ENCODE measurements around the gene AMPH.

Gene AMPH

DNA sequence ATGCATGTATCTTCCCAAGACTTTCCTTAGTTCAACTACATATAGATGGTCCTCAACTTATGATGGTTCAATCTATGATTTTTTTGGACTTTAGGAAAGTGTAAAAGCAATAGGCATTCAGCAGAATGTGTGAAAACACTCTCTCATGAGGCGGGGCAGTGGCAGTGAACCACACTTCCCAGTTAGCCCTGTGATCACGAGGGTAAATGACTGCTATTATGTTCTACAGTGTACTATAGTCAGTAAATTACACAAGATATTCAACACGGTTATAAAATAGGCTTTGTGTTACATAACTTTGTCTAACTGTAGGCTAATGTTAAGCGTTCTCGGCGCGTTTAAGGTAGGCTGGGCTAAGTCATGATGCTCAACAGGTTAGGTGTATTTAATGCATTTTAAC is 169.3 kb downstream of the AMPH start:
- TF ChIP-seq, protein P1, sequence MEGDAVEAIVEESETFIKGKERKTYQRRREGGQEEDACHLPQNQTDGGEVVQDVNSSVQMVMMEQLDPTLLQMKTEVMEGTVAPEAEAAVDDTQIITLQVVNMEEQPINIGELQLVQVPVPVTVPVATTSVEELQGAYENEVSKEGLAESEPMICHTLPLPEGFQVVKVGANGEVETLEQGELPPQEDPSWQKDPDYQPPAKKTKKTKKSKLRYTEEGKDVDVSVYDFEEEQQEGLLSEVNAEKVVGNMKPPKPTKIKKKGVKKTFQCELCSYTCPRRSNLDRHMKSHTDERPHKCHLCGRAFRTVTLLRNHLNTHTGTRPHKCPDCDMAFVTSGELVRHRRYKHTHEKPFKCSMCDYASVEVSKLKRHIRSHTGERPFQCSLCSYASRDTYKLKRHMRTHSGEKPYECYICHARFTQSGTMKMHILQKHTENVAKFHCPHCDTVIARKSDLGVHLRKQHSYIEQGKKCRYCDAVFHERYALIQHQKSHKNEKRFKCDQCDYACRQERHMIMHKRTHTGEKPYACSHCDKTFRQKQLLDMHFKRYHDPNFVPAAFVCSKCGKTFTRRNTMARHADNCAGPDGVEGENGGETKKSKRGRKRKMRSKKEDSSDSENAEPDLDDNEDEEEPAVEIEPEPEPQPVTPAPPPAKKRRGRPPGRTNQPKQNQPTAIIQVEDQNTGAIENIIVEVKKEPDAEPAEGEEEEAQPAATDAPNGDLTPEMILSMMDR (IDR thresholded peaks at IDR 0.05; ENCODE audit: low read depth, low read length), result no peak
- no peak overlapping the region for H3K4me3 ChIP-seq (replicated peaks in 1 of 2; ENCODE audit: low read depth in 2 of 2, low read length in 2 of 2)
- DNase-seq (ENCODE audit: low read depth in 2 of 2), result no peak

DNA sequence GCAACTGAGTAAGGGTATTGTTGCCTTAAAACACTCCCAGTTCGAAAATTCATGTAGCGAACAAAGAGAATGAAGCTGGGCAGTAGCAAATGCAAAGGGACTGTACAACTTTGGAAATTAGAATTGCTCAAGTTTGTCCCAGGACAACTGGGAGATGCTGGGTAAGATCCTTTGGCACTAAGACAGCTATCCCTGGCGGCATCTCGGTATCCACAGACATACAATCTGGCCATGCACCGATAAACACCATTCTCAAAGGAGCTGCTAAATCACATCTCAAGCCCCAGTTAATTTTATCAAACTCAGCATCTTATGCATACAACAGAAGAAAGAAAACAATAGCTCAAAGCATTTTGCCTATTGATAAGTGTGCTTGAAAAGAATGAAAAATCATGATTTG is 177.3 kb downstream of the AMPH start:
- TF ChIP-seq, protein P1 (IDR thresholded peaks at IDR 0.05; ENCODE audit: low read depth, low read length), result no peak
- no peak overlapping the region for H3K4me3 ChIP-seq (replicated peaks in 1 of 2; ENCODE audit: low read depth in 2 of 2, low read length in 2 of 2)
- DNase-seq (ENCODE audit: low read depth in 2 of 2), result no peak

DNA sequence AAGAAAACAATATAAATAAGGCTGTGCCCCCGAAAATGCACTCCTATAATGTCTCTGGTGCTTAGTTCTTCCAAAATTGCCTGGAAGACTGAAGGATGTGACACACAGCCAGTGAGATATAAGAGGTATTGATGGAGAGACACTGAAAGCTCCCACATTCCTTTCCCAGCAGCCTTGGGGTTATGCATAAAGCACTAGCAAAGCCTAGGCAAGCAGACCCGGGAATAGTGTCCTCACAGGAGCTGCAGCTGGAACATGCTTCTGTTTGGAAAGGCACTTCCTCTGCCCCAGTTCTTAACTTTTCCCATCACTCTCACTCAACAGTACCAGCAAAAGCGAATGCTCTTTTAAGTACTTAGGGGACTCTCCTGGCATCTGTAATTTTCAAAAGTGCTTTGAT is 178.0 kb downstream of the AMPH start:
- TF ChIP-seq, protein P1 (IDR thresholded peaks at IDR 0.05; ENCODE audit: low read depth, low read length), result no peak
- DNase-seq (ENCODE audit: low read depth in 2 of 2), result no peak
- no peak overlapping the region for H3K4me3 ChIP-seq (replicated peaks in 1 of 2; ENCODE audit: low read depth in 2 of 2, low read length in 2 of 2)

DNA sequence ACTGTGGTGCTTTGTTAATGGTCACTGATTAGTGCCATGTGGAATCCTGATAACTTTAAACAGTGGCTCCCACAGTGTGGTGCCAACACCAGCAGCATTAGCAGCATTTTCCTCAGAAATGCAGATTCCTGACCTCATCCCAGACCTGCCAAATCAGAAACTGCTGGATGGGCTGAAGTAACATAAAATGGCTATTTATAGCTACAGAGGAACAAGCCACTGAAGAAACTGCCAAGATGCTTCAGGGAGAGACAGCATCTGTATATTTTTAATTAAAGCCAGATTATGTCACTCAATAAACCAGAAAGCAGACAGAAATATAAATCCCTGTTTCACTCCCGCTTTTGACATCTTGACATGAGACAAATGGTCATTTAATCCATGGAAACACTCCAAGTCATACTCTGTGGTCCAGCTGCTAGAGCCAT is 178.5 kb downstream of the AMPH start:
- peak in 1 of 2 donors; percentile 8 for DNase-seq (ENCODE audit: low read depth in 2 of 2)
- TF ChIP-seq, protein P1 (IDR thresholded peaks at IDR 0.05; ENCODE audit: low read depth, low read length), result no peak

DNA sequence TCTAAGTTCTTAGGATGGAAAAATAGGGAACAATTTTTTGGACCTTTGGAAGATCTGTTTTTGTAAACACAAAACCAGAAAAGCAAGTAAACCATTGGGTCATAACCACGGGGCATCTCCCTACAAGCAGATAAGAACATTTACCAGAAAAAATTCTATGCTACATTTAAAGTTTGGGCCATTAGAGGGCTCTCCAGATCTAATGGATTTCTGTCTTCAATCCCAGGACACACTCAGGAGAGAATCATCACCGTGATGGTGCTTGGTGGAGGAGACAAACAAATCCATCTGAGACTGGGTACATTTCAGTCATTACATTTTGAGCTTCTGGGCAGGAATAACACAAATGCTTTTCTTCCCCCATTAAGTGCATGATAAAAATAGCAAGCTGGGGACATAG is 179.3 kb downstream of the AMPH start:
- peak; percentile 67 to 70 for DNase-seq (ENCODE audit: low read depth in 2 of 2)
- no peak overlapping the region for H3K4me3 ChIP-seq (replicated peaks in 1 of 2; ENCODE audit: low read depth in 2 of 2, low read length in 2 of 2)
- TF ChIP-seq, protein P1 (IDR thresholded peaks at IDR 0.05; ENCODE audit: low read depth, low read length), result peak; percentile 27

More for the DNA sequence above, 178.5 kb downstream of the AMPH start:
- H3K4me3 ChIP-seq (replicated peaks in 1 of 2; ENCODE audit: low read depth in 2 of 2, low read length in 2 of 2), result no peak overlapping the region

DNA sequence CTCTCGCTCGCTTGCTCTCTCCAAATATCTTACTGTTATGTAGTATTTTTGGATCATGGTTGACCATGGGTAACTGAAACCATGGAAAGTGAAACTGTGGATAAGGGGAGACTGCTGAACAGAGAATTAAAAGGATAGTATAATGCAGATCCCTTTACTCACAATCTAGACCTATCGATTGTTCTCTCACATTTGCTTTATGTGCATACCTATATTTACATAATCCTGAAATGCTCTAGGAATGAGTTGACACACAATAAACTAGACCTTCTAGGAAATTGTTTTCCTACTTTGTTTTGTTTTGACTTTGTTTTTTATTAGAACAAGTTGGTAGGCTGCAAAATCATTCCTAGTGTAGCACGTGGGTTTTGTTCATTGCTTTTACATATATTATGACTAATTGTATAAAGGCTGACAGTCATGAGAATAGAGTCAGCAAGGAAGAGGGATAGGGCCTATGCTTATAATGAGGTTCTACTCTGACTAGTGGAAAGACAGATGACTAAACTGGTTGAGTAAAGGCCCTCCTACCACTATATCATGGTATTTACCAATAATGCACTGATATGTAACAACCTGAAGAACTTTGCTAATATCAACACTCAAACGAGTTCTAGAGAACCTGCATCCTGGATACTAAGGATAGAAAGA is 182.5 kb downstream of the AMPH start:
- DNase-seq (ENCODE audit: low read depth in 2 of 2), result peak in 1 of 2 donors; percentile 44
- no peak overlapping the region for H3K4me3 ChIP-seq (replicated peaks in 1 of 2; ENCODE audit: low read depth in 2 of 2, low read length in 2 of 2)
- TF ChIP-seq, protein P1 (IDR thresholded peaks at IDR 0.05; ENCODE audit: low read depth, low read length), result no peak

DNA sequence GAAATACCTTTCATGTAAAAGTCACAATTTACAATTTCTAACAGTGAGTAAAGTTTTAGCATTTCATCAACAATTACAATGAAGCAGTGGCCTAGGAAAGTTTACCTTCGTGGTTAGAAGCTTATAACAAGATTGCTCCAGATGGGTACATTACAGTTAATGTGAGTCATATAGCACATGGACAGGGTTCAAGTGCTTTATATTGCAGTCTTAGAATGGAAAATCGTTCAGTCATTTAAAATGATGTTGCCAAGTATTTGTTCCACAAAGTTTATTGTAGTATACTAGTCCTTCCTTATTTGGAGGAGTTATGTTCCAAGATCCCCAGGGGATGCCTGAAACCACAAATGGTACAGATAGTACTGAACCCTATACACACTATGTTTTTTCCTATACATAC is 183.1 kb downstream of the AMPH start:
- DNase-seq (ENCODE audit: low read depth in 2 of 2), result peak; percentile 25 to 54
- TF ChIP-seq, protein P1 (IDR thresholded peaks at IDR 0.05; ENCODE audit: low read depth, low read length), result no peak
- H3K4me3 ChIP-seq (replicated peaks in 1 of 2; ENCODE audit: low read depth in 2 of 2, low read length in 2 of 2), result no peak overlapping the region
